HEK293 (cell line): Measurements from ENCODE around the gene AEBP1.

Experiments used
- CTCF ChIA-PET: fragments of 350-600 bp; formaldehyde crosslinking; extraction: SDS; loops from one replicate; lab custom pipeline; 2021; ENCODE audit warnings: antibody characterized with exemption; lab: Yijun Ruan, JAX
- POLR2A ChIA-PET: fragments of 300-600 bp; formaldehyde crosslinking; extraction: SDS; loops from one replicate; lab custom pipeline; 2020; ENCODE audit warnings: antibody characterized with exemption, inconsistent platforms; lab: Yijun Ruan, JAX
- H3K27ac ChIP-seq: fragments of 200-500 bp; sonication (Bioruptor generic); 2 replicates; pipeline ENCODE4 v1.5.1; 2014; ENCODE audit warnings: low read depth, low read length, control low read depth, inconsistent platforms; ENCODE audit errors: extremely low read depth
- H3K36me3 ChIP-seq, 2 experiments: fragments of 200-500 bp in 1 of 2; sonication (Bioruptor generic) in 1 of 2; 1 replicate in 1 of 2; 2 replicates in 1 of 2; pipeline ENCODE4 v1.5.1; 2014 to 2017; ENCODE audit warnings: inconsistent platforms in 2 of 2, low read length in 2 of 2; ENCODE audit not compliant: control insufficient read depth in 2 of 2, insufficient read depth in 1 of 2
- H3K4me1 ChIP-seq: fragments of 200-500 bp; sonication (Bioruptor generic); 2 replicates; pipeline ENCODE4 v1.5.1; 2014; ENCODE audit warnings: mild to moderate bottlenecking, low read length, inconsistent platforms; ENCODE audit not compliant: control insufficient read depth, insufficient read depth
- H3K4me3 ChIP-seq: 2 replicates; pipeline ENCODE4 v1.5.1; 2011; ENCODE audit warnings: low read depth, mild to moderate bottlenecking, control low read depth, low read length, moderate library complexity
- H3K9me3 ChIP-seq: fragments of 200-500 bp; sonication (Bioruptor generic); 2 replicates; pipeline ENCODE4 v1.5.1; 2014; ENCODE audit warnings: low read depth, low read length, inconsistent platforms; ENCODE audit not compliant: control insufficient read depth, insufficient read depth
- GLIS1 ChIP-seq: fragments of 450-650 bp; formaldehyde crosslinking; IDR thresholded peaks from 2 replicates; pipeline ENCODE4 v1.5.1; 2016; ENCODE audit warnings: missing biosample characterization, missing genetic modification characterization
- KLF1 ChIP-seq: fragments of 450-650 bp; formaldehyde crosslinking; IDR thresholded peaks from 2 replicates; pipeline ENCODE4 v1.5.1; 2016; ENCODE audit warnings: missing biosample characterization, missing genetic modification characterization
- MYNN ChIP-seq: fragments of 450-650 bp; formaldehyde crosslinking; IDR thresholded peaks from 2 replicates; pipeline ENCODE4 v1.5.1; 2016; ENCODE audit warnings: missing biosample characterization, missing genetic modification characterization, borderline replicate concordance
- TRIM28 ChIP-seq: IDR thresholded peaks from 2 replicates; pipeline ENCODE4 v1.6.1; 2011; ENCODE audit warnings: low read length, control low read depth, borderline replicate concordance
- ZFP3 ChIP-seq: fragments of 450-650 bp; formaldehyde crosslinking; IDR thresholded peaks from 2 replicates; pipeline ENCODE4 v1.5.1; 2016; ENCODE audit warnings: low read depth, missing biosample characterization, missing genetic modification characterization
- ZNF140 ChIP-seq: fragments of 450-650 bp; formaldehyde crosslinking; IDR thresholded peaks from 2 replicates; pipeline ENCODE4 v1.5.1; 2016; ENCODE audit warnings: missing biosample characterization, missing genetic modification characterization
- ZNF23 ChIP-seq: fragments of 450-650 bp; formaldehyde crosslinking; IDR thresholded peaks from 2 replicates; pipeline ENCODE4 v1.5.1; 2016; ENCODE audit warnings: missing biosample characterization, missing genetic modification characterization, borderline replicate concordance
- ZNF324 ChIP-seq: fragments of 450-650 bp; formaldehyde crosslinking; IDR thresholded peaks from 2 replicates; pipeline ENCODE4 v1.5.1; 2016; ENCODE audit warnings: missing biosample characterization, missing genetic modification characterization
- ZNF341 ChIP-seq: fragments of 450-650 bp; formaldehyde crosslinking; IDR thresholded peaks from 2 replicates; pipeline ENCODE4; 2016; ENCODE audit warnings: low read depth, missing biosample characterization, missing genetic modification characterization
- ZNF423 ChIP-seq: fragments of 450-650 bp; formaldehyde crosslinking; IDR thresholded peaks from 2 replicates; pipeline ENCODE4 v1.5.1; 2016; ENCODE audit warnings: missing biosample characterization, missing genetic modification characterization
- ZNF529 ChIP-seq: fragments of 450-650 bp; formaldehyde crosslinking; IDR thresholded peaks from 2 replicates; pipeline ENCODE4 v1.5.1; 2017; ENCODE audit warnings: missing genetic modification characterization, missing biosample characterization; ENCODE audit not compliant: insufficient replicate concordance
- ZNF561 ChIP-seq: fragments of 450-650 bp; IDR thresholded peaks from 2 replicates; pipeline ENCODE4 v1.5.1; 2018; ENCODE audit warnings: missing biosample characterization, missing genetic modification characterization, borderline replicate concordance
- ZNF621 ChIP-seq: fragments of 450-650 bp; formaldehyde crosslinking; IDR thresholded peaks from 2 replicates; pipeline ENCODE4 v1.5.1; 2017; ENCODE audit warnings: missing biosample characterization, missing genetic modification characterization
- ZNF623 ChIP-seq: fragments of 450-650 bp; formaldehyde crosslinking; IDR thresholded peaks from 2 replicates; pipeline ENCODE4 v1.5.1; 2016; ENCODE audit warnings: missing biosample characterization, missing genetic modification characterization
- ZNF701 ChIP-seq: fragments of 450-650 bp; formaldehyde crosslinking; IDR thresholded peaks from 2 replicates; pipeline ENCODE4 v1.5.1; 2016; ENCODE audit warnings: missing biosample characterization, missing genetic modification characterization
- ZNF776 ChIP-seq: fragments of 450-650 bp; formaldehyde crosslinking; IDR thresholded peaks from 2 replicates; pipeline ENCODE4 v1.5.0; 2017; ENCODE audit warnings: missing biosample characterization, missing genetic modification characterization, borderline replicate concordance
- ZNF843 ChIP-seq: fragments of 450-650 bp; formaldehyde crosslinking; IDR thresholded peaks from 2 replicates; pipeline ENCODE4 v1.5.1; 2016; ENCODE audit warnings: missing biosample characterization, missing genetic modification characterization
- ZXDB ChIP-seq: fragments of 450-650 bp; formaldehyde crosslinking; IDR thresholded peaks from 2 replicates; pipeline ENCODE4 v1.5.1; 2016; ENCODE audit warnings: missing biosample characterization, missing genetic modification characterization
- TF ChIP-seq, protein P1 (sequence below): fragments of 450-650 bp; formaldehyde crosslinking; IDR thresholded peaks from 2 replicates; pipeline ENCODE4 v1.5.1; 2016; ENCODE audit warnings: missing biosample characterization, missing genetic modification characterization
- TF ChIP-seq, protein P2 (sequence below): fragments of 450-650 bp; formaldehyde crosslinking; IDR thresholded peaks from 2 replicates; pipeline ENCODE4 v1.5.1; 2016; ENCODE audit warnings: missing biosample characterization, missing genetic modification characterization
- TF ChIP-seq, protein P3 (sequence below): fragments of 450-650 bp; formaldehyde crosslinking; IDR thresholded peaks from 2 replicates; pipeline ENCODE4 v1.5.1; 2017; ENCODE audit warnings: missing biosample characterization, missing genetic modification characterization
- TF ChIP-seq, protein P4 (sequence below): fragments of 450-650 bp; formaldehyde crosslinking; IDR thresholded peaks from 2 replicates; pipeline ENCODE4 v1.5.1; 2017; ENCODE audit warnings: missing biosample characterization, mild to moderate bottlenecking, missing genetic modification characterization, moderate library complexity
- TF ChIP-seq, protein P5 (sequence below): fragments of 450-650 bp; formaldehyde crosslinking; optimal IDR thresholded peaks from 2 replicates; pipeline ENCODE3; 2016; ENCODE audit warnings: missing biosample characterization, mild to moderate bottlenecking, missing genetic modification characterization

AEBP1 gene

DNA sequence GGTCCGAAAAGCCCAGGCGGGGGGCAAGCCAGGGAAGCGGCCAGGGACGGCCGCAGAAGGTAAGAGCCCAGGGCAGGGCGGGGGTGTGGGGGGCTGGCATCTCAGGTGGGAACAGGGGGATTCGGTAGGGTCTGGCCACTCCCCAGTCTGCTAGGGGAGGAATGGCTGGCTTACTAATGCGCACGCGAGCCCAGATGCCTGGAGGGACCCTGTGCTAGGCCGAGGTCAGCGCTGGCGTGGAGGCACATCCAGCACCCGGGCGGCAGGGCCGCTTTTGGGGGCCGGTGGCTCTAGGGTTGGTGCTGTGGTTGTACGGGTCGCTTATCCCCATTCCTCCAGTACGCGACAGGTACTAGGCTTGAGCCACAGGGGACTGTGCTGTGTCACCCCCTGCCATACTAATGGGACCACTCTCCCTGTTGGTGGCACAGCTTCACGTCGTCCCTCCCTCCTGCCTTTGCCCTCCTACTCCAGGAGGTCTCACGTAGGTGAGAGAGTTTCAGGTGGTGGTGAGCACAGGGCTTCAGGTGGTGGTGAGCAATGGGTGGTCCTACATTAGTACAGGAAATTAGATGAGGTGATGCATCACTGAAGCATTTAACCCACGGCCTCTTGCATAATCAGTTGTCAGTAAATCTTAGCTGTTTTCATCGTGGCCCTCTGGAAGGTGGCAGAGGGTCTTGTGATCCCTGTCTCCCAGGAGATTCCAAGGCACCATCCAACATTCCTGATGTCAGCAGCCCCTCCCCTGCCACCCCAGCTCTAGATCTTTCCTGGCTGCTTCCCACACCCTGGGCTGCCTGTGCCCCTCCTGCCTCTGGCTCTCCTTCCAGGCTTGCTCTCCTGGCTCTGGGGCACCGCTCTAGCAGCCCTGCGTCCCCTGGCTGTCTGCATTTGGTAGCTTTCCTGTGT is 971 bp downstream of the AEBP1 start (continued):
- no peak for TF ChIP-seq ZXDB (tag by site-specific recombination)
- no peak for TF ChIP-seq MYNN (tag by site-specific recombination)
- TF ChIP-seq ZNF701 (tag by site-specific recombination): no peak
- no peak for TF ChIP-seq ZNF23 (tag by site-specific recombination)
- TF ChIP-seq GLIS1 (tag by site-specific recombination): peak; percentile 71
- no peak for TF ChIP-seq ZNF140 (tag by site-specific recombination)
- TF ChIP-seq KLF1: no peak
- TF ChIP-seq ZNF341: peak; percentile 37; the same call in 1 of the 2 replicates
- no peak for TF ChIP-seq ZNF776
- TF ChIP-seq ZNF529 (tag by site-specific recombination): no peak
- no peak for TF ChIP-seq ZNF561
- TF ChIP-seq ZFP3 (tag by site-specific recombination): no peak
- TF ChIP-seq, protein P1, sequence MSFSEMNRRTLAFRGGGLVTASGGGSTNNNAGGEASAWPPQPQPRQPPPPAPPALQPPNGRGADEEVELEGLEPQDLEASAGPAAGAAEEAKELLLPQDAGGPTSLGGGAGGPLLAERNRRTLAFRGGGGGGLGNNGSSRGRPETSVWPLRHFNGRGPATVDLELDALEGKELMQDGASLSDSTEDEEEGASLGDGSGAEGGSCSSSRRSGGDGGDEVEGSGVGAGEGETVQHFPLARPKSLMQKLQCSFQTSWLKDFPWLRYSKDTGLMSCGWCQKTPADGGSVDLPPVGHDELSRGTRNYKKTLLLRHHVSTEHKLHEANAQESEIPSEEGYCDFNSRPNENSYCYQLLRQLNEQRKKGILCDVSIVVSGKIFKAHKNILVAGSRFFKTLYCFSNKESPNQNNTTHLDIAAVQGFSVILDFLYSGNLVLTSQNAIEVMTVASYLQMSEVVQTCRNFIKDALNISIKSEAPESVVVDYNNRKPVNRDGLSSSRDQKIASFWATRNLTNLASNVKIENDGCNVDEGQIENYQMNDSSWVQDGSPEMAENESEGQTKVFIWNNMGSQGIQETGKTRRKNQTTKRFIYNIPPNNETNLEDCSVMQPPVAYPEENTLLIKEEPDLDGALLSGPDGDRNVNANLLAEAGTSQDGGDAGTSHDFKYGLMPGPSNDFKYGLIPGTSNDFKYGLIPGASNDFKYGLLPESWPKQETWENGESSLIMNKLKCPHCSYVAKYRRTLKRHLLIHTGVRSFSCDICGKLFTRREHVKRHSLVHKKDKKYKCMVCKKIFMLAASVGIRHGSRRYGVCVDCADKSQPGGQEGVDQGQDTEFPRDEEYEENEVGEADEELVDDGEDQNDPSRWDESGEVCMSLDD (tag by site-specific recombination): no peak
- no peak for TF ChIP-seq ZNF843 (tag by site-specific recombination)
- TF ChIP-seq ZNF623 (tag by site-specific recombination): no peak
- TF ChIP-seq, protein P2, sequence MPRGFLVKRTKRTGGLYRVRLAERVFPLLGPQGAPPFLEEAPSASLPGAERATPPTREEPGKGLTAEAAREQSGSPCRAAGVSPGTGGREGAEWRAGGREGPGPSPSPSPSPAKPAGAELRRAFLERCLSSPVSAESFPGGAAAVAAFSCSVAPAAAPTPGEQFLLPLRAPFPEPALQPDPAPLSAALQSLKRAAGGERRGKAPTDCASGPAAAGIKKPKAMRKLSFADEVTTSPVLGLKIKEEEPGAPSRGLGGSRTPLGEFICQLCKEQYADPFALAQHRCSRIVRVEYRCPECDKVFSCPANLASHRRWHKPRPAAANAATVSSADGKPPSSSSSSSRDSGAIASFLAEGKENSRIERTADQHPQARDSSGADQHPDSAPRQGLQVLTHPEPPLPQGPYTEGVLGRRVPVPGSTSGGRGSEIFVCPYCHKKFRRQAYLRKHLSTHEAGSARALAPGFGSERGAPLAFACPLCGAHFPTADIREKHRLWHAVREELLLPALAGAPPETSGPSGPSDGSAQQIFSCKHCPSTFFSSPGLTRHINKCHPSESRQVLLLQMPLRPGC: no peak
- TF ChIP-seq, protein P3, sequence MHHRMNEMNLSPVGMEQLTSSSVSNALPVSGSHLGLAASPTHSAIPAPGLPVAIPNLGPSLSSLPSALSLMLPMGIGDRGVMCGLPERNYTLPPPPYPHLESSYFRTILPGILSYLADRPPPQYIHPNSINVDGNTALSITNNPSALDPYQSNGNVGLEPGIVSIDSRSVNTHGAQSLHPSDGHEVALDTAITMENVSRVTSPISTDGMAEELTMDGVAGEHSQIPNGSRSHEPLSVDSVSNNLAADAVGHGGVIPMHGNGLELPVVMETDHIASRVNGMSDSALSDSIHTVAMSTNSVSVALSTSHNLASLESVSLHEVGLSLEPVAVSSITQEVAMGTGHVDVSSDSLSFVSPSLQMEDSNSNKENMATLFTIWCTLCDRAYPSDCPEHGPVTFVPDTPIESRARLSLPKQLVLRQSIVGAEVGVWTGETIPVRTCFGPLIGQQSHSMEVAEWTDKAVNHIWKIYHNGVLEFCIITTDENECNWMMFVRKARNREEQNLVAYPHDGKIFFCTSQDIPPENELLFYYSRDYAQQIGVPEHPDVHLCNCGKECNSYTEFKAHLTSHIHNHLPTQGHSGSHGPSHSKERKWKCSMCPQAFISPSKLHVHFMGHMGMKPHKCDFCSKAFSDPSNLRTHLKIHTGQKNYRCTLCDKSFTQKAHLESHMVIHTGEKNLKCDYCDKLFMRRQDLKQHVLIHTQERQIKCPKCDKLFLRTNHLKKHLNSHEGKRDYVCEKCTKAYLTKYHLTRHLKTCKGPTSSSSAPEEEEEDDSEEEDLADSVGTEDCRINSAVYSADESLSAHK (tag by site-specific recombination): no peak
- no peak for TF ChIP-seq ZNF423
- TF ChIP-seq ZNF621 (tag by site-specific recombination): no peak
- TF ChIP-seq, all 188 proteins: peak for 7

DNA sequence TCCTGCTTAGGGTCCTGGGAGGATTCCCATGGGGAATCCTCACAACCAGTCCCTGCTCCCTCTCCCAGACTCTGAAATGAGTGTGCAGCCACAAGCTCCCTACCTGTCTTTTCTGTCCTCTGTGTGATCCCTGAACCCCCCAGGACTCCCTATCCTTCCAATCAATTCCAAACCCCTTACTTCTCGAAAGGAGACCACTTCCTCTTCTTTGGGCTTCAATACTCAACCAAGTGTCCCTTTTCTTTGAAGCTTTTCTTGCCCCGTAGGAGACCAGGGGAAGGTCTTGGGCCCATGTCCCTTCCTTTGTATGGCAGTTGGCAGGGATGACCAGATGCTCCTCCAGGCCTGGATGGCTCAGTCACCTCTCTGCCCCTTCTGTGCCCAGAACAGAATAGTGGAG is 1.7 kb downstream of the AEBP1 start:
- ChIA-PET CTCF (interaction anchor here (0.7 kb wide), 1 partner anchor 20 kb away, joined by 3 read pairs; no protein-coding TSS in a partner anchor), POLR2A (interaction anchor here (0.6 to 1.5 kb wide), 2 partner anchors 11 to 30 kb away, joined by 3 read pairs; no protein-coding TSS in a partner anchor)
- Histone ChIP-seq H3K36me3 (no peaks in the 10 kb centered on the region), H3K4me1 (no peaks in the 10 kb centered on the region), H3K27ac (no peak overlapping the region), H3K4me3 (no peak overlapping the region), H3K9me3 (no peaks in the 10 kb centered on the region)
- TF ChIP-seq TRIM28 (no peak), ZNF324 (no peak), ZNF23 (tag by site-specific recombination) (no peak)
- TF ChIP-seq, protein P4, sequence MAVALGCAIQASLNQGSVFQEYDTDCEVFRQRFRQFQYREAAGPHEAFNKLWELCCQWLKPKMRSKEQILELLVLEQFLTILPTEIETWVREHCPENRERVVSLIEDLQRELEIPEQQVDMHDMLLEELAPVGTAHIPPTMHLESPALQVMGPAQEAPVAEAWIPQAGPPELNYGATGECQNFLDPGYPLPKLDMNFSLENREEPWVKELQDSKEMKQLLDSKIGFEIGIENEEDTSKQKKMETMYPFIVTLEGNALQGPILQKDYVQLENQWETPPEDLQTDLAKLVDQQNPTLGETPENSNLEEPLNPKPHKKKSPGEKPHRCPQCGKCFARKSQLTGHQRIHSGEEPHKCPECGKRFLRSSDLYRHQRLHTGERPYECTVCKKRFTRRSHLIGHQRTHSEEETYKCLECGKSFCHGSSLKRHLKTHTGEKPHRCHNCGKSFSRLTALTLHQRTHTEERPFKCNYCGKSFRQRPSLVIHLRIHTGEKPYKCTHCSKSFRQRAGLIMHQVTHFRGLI (tag by site-specific recombination): no peak
- TF ChIP-seq, protein P5, sequence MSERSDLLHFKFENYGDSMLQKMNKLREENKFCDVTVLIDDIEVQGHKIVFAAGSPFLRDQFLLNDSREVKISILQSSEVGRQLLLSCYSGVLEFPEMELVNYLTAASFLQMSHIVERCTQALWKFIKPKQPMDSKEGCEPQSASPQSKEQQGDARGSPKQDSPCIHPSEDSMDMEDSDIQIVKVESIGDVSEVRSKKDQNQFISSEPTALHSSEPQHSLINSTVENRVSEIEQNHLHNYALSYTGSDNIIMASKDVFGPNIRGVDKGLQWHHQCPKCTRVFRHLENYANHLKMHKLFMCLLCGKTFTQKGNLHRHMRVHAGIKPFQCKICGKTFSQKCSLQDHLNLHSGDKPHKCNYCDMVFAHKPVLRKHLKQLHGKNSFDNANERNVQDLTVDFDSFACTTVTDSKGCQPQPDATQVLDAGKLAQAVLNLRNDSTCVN (tag by site-specific recombination): no peak
